Panc1 (cell line): Measurements from ENCODE around the gene PACSIN1.

Experiments used
- CTCF ChIP-seq: fragments of 450-650 bp; IDR thresholded peaks from 2 replicates; pipeline ENCODE4 v1.5.1; 2017; ENCODE audit warnings: mild to moderate bottlenecking
- TF ChIP-seq, protein P1 (sequence below), 2 experiments: IDR thresholded peaks; 2 replicates each; pipeline ENCODE4 v1.6.1; 2011 to 2012; ENCODE audit warnings: low read depth in 2 of 2, control low read depth in 1 of 2, low read length in 1 of 2, mild to moderate bottlenecking in 1 of 2, moderate library complexity in 1 of 2; ENCODE audit not compliant: insufficient read depth in 1 of 2

GRCh38 chr6:34524499-34524898 lies 58.6 kb downstream of the PACSIN1 start:
- TF ChIP-seq CTCF, result no peak
- TF ChIP-seq, protein P1, sequence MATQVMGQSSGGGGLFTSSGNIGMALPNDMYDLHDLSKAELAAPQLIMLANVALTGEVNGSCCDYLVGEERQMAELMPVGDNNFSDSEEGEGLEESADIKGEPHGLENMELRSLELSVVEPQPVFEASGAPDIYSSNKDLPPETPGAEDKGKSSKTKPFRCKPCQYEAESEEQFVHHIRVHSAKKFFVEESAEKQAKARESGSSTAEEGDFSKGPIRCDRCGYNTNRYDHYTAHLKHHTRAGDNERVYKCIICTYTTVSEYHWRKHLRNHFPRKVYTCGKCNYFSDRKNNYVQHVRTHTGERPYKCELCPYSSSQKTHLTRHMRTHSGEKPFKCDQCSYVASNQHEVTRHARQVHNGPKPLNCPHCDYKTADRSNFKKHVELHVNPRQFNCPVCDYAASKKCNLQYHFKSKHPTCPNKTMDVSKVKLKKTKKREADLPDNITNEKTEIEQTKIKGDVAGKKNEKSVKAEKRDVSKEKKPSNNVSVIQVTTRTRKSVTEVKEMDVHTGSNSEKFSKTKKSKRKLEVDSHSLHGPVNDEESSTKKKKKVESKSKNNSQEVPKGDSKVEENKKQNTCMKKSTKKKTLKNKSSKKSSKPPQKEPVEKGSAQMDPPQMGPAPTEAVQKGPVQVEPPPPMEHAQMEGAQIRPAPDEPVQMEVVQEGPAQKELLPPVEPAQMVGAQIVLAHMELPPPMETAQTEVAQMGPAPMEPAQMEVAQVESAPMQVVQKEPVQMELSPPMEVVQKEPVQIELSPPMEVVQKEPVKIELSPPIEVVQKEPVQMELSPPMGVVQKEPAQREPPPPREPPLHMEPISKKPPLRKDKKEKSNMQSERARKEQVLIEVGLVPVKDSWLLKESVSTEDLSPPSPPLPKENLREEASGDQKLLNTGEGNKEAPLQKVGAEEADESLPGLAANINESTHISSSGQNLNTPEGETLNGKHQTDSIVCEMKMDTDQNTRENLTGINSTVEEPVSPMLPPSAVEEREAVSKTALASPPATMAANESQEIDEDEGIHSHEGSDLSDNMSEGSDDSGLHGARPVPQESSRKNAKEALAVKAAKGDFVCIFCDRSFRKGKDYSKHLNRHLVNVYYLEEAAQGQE (IDR thresholded peaks at IDR 0.05; ENCODE audit: insufficient read depth in 1 of 2, low read depth in 2 of 2, low read length in 1 of 2), result no peak
